ENCODE measurements around the gene KRCC1. TPM values are rescaled to one million over a fixed set of nuclear protein-coding genes. Genes with fewer than 3 reads are reported as not detected.

The KRCC1 gene
- polyA plus RNA-seq, 2 of the 4 experiments (the other 2 are of a cell fraction), result 16.2 to 49.0 TPM

DNA sequence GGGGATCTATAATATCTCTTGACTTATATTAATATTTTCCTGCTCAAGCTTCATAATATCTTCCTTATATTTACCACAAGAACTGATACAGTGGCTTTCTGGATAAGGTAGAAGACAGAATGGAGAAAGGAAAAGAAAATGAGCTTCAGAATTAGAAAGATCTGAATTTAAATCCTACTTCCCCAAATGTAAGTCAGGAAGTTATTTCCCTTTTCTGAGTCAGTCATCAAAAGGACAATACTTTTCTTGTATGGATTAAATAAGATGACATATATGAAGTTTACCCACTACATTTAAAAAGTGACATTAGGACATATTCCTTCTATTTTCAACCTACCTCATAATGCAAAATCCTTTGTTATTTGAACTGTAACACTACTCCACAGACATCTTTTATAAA lies 19.0 kb downstream of the KRCC1 start (continued):
- no peak for TF ChIP-seq TFCP2L1 (CRISPR knock-in tag; IDR thresholded peaks at IDR 0.05)

DNA sequence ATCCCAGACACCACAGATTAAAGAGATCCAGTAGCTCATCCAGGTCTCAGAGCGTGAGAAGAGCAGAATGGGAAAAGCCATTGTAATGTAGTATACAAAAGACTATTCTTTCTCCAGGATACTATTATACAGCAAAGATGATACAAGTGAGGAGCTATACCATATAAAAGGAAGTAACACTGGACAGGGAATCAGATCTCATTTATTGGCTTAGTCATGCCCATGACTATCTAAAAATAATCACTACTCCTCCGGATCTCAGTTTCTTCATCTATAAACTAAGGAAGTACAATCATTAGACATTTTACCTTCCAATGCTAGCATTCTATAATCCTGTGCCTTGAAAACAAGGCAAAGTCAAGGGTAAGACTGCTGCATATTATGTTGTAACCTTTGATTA lies 19.4 kb downstream of the KRCC1 start:
- ChIA-PET POLR2A (no interaction called here), CTCF (interaction anchor here (0.8 to 1.4 kb wide), 2 partner anchors 18 to 24 kb away, joined by 3 to 5 read pairs; no protein-coding TSS in a partner anchor)
- no peak for ATAC-seq
- no peak for TF ChIP-seq POLR2A (IDR thresholded peaks at IDR 0.05; ENCODE audit: low read length)
- TF ChIP-seq RAD21 (conservative IDR thresholded peaks at IDR 0.05 in 1 of 2, IDR thresholded peaks at IDR 0.05 in 1 of 2), result no peak
- TF ChIP-seq ZSCAN20 (CRISPR knock-in tag; IDR thresholded peaks at IDR 0.05), result no peak
- TF ChIP-seq NR3C1 (IDR thresholded peaks at IDR 0.05), result no peak
- TF ChIP-seq, protein P1, sequence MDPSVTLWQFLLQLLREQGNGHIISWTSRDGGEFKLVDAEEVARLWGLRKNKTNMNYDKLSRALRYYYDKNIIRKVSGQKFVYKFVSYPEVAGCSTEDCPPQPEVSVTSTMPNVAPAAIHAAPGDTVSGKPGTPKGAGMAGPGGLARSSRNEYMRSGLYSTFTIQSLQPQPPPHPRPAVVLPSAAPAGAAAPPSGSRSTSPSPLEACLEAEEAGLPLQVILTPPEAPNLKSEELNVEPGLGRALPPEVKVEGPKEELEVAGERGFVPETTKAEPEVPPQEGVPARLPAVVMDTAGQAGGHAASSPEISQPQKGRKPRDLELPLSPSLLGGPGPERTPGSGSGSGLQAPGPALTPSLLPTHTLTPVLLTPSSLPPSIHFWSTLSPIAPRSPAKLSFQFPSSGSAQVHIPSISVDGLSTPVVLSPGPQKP (IDR thresholded peaks at IDR 0.05; ENCODE audit: low read depth, low read length), result no peak
- TF ChIP-seq, protein P2, sequence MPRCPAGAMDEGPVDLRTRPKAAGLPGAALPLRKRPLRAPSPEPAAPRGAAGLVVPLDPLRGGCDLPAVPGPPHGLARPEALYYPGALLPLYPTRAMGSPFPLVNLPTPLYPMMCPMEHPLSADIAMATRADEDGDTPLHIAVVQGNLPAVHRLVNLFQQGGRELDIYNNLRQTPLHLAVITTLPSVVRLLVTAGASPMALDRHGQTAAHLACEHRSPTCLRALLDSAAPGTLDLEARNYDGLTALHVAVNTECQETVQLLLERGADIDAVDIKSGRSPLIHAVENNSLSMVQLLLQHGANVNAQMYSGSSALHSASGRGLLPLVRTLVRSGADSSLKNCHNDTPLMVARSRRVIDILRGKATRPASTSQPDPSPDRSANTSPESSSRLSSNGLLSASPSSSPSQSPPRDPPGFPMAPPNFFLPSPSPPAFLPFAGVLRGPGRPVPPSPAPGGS (IDR thresholded peaks at IDR 0.05), result no peak
- TF ChIP-seq GATA3 (IDR thresholded peaks at IDR 0.05; ENCODE audit: borderline replicate concordance), result no peak
- TF ChIP-seq HDAC2 (IDR thresholded peaks at IDR 0.05), result no peak
- TF ChIP-seq ZNF302 (CRISPR knock-in tag; IDR thresholded peaks at IDR 0.05), result no peak
- TF ChIP-seq, protein P3, sequence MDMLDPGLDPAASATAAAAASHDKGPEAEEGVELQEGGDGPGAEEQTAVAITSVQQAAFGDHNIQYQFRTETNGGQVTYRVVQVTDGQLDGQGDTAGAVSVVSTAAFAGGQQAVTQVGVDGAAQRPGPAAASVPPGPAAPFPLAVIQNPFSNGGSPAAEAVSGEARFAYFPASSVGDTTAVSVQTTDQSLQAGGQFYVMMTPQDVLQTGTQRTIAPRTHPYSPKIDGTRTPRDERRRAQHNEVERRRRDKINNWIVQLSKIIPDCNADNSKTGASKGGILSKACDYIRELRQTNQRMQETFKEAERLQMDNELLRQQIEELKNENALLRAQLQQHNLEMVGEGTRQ (IDR thresholded peaks at IDR 0.05), result no peak
- H3K9me3 ChIP-seq, result peaks cover 23% of the 10 kb centered on the region; the same call in 1 of the 3 replicates
- no peak overlapping the region for H3K4me3 ChIP-seq
- WGBS (ENCODE audit: missing lambda C conversion rate), result 77% methylated on average over 2 of the region's 2 CpGs
- no peak for DNase-seq (ENCODE audit: low read depth in 1 of 2, low spot score in 1 of 2)
- H3K4me1 ChIP-seq, result peaks cover 20% of the 10 kb centered on the region
- FAIRE-seq, result no peak
- no peak overlapping the region for H3K4me2 ChIP-seq
- no peak overlapping the region for H3K27ac ChIP-seq

DNA sequence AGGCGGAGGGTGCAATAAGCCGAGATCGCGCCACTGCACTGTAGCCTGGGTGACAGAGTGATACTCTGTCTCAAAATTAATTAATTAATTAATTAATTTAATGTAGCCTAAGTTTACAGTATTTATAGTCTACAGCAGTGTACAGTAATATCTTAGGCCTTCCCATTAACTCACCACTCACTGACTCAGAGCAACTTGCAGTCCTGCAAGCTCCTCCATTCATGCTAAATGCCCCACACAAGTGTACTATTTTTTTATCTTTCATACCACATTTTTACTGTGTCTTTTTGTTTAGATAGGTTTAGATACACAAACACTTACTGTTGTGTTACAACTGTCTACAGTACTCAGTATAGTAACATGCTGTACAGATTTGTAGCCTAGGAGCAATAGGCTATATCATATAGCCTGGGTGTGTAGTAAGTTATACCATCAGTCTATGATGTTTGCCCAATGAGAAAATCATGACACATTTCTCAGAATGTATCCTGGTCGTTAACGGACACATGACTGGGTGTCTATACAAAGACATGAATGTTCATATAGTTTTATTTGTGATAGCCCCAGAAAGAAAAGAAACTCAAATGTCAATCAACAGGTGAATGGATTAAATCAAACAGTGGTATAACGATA lies 23.4 kb downstream of the KRCC1 start:
- no peak for FAIRE-seq
- TF ChIP-seq TP53 (CRISPR knock-in tag; IDR thresholded peaks at IDR 0.05) (no peak), SREBF2 (IDR thresholded peaks at IDR 0.05) (no peak)
- TF ChIP-seq, protein P4, sequence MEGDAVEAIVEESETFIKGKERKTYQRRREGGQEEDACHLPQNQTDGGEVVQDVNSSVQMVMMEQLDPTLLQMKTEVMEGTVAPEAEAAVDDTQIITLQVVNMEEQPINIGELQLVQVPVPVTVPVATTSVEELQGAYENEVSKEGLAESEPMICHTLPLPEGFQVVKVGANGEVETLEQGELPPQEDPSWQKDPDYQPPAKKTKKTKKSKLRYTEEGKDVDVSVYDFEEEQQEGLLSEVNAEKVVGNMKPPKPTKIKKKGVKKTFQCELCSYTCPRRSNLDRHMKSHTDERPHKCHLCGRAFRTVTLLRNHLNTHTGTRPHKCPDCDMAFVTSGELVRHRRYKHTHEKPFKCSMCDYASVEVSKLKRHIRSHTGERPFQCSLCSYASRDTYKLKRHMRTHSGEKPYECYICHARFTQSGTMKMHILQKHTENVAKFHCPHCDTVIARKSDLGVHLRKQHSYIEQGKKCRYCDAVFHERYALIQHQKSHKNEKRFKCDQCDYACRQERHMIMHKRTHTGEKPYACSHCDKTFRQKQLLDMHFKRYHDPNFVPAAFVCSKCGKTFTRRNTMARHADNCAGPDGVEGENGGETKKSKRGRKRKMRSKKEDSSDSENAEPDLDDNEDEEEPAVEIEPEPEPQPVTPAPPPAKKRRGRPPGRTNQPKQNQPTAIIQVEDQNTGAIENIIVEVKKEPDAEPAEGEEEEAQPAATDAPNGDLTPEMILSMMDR (IDR thresholded peaks at IDR 0.05), result no peak
- peaks cover 15% of the 10 kb centered on the region; the same call in 1 of the 3 replicates for H3K9me3 ChIP-seq
- H3K4me3 ChIP-seq, result no peak overlapping the region
- WGBS (ENCODE audit: missing lambda C conversion rate), result 91% methylated on average over 7 of the region's 7 CpGs
- no peaks in the 10 kb centered on the region for H3K4me1 ChIP-seq
- no peak for ATAC-seq
- POLR2A ChIA-PET, result no interaction called here
- no peak overlapping the region for H3K27ac ChIP-seq
- no peak for DNase-seq (ENCODE audit: low read depth in 1 of 2, low spot score in 1 of 2)
- CTCF ChIA-PET, result interaction anchor here (1.5 kb wide), 1 partner anchor 29 kb away, joined by 4 read pairs; no protein-coding TSS in a partner anchor
- no peak overlapping the region for H3K4me2 ChIP-seq

DNA sequence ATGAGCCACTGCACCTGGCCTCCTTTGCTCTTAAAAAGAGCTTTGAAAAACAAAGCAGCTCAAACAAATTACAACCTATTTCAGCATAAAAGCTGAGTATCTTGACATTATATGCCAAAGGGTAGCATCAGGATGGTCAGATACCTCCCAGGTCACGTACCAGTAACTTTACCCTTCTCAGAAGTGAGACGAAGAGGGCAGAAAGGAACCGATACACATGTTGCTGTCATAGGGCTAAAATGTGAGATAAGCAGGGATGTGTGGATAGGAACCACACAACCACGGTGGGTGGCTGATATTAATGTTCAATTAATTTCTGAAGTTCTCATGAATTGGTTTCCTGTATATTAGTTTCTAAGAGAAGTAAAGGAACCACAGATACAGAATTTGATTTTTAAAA lies 26.7 kb downstream of the KRCC1 start:
- H3K9me3 ChIP-seq, result no peaks in the 10 kb centered on the region
- WGBS (ENCODE audit: missing lambda C conversion rate), result 97% methylated on average over 4 of the region's 4 CpGs
- no peak overlapping the region for H3K4me2 ChIP-seq
- no peak for FAIRE-seq
- H3K4me3 ChIP-seq, result no peak overlapping the region
- TF ChIP-seq, protein P5, sequence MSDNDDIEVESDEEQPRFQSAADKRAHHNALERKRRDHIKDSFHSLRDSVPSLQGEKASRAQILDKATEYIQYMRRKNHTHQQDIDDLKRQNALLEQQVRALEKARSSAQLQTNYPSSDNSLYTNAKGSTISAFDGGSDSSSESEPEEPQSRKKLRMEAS (IDR thresholded peaks at IDR 0.05), result no peak
- TF ChIP-seq EHF (CRISPR knock-in tag; IDR thresholded peaks at IDR 0.05), result no peak
- CTCF ChIA-PET, result interaction anchor here (1.1 kb wide), 1 partner anchor 31 kb away, joined by 4 read pairs; no protein-coding TSS in a partner anchor
- no peak for DNase-seq (ENCODE audit: low read depth in 1 of 2, low spot score in 1 of 2)
- no peak overlapping the region for H3K27ac ChIP-seq
- ATAC-seq, result no peak
- POLR2A ChIA-PET, result no interaction called here
- no peaks in the 10 kb centered on the region for H3K4me1 ChIP-seq

Data from A549 (cell line).